ENCODE data around the gene DNAH6.
"Not testable (repeated sequence)": the region's sequence is repeated elsewhere in the genome, so short reads cannot be mapped to it uniquely, and the experiment has no call there.

Gene DNAH6

GRCh38 chr2:84498150-84498799, 18.0 kb upstream of the DNAH6 start:
- DNase-seq (ENCODE audit: insufficient read length, low spot score) (no peak), FAIRE-seq (no peak)

DNA sequence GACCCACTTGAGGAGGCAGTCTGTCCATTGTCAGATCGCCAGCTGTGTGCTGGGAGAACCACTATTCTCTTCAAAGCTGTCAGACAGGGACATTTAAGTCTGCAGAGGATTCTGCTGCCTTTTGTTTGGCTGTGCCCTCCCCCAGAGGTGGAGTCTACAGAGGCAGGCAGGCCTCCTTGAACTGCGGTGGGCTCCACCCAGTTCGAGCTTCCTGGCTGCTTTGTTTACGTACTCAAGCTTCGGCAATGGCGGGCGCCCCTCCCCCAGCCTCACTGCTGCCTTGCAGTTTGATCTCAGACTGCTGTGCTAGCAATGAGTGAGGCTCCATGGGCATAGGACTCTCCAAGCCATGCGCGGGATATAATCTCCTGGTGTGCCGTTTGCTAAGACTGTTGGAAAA, 5.3 kb upstream of the DNAH6 start:
- not testable (repeated sequence) for DNase-seq (ENCODE audit: insufficient read length, low spot score); FAIRE-seq

DNA sequence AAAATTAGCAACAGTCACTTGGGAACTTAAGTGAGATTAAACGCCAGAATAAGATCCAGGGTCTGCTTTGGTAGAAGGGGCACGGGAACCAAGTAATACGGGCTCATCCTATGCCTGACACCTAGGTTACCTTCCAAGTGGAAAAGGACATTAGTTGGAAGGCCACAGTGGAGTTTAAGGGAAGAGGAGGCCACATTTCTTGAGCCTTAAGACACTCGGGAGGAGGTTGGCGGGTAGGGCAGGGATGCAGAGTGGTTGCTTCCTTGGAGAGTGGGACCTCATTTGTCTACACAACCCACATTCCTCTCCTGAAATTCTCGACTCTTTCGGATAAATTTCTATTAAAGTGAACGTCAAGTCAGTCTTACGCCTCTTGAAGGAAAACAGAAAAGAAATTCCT, 510 bp upstream of the DNAH6 start:
- DNase-seq (ENCODE audit: insufficient read length, low spot score) (no peak), FAIRE-seq (no peak)

DNA sequence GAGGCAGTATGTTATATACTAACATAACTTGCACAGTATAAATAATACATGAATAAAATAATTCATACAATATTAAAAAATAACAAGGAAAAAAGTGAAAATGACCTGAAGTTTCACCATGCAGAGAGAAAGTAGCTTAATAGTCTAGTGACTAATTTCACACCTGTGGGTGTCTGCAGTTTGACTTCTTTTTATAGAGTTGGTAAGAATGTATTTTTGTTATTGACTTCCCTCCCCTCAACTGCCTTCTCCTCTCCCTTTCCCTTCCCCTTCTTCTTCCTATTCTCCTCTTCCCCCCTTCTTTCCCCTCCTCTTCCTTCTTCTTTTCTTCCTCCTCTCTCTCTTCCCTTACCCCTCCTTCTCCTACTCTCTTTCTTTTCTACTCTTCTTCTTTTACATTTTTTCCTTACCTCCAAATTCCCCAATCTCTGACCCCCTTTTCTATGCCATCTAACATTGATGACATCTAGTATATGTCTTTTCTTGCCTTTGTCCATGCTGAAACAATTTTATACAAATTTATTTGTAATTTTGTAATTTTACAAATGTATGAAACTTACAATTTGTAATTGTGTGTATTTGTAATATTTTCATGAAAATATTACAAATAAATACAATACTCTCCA, 3.1 kb downstream of the DNAH6 start:
- FAIRE-seq = no peak
- DNase-seq (ENCODE audit: insufficient read length, low spot score) = no peak

DNA sequence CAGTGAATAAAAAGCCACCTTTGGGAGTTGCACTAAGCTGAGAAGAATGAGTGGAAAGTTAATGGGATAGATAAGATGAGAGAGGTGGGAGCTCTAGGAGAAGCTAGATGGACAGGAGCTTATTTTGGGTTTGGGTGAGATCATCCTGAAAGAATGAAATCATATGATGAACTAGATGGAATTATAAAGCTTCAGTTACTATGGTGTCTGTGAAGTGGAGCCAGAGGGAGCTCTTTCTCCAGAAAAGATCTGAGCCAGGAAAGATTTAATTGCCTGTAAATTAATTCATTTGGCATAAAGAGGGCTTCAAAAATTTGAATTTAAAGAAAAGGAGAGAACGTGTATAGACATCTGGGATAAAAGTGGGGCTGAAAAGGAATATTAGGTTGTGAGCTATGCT, 10.3 kb downstream of the DNAH6 start:
- DNase-seq (ENCODE audit: insufficient read length, low spot score) (no peak), FAIRE-seq (no peak)

DNA sequence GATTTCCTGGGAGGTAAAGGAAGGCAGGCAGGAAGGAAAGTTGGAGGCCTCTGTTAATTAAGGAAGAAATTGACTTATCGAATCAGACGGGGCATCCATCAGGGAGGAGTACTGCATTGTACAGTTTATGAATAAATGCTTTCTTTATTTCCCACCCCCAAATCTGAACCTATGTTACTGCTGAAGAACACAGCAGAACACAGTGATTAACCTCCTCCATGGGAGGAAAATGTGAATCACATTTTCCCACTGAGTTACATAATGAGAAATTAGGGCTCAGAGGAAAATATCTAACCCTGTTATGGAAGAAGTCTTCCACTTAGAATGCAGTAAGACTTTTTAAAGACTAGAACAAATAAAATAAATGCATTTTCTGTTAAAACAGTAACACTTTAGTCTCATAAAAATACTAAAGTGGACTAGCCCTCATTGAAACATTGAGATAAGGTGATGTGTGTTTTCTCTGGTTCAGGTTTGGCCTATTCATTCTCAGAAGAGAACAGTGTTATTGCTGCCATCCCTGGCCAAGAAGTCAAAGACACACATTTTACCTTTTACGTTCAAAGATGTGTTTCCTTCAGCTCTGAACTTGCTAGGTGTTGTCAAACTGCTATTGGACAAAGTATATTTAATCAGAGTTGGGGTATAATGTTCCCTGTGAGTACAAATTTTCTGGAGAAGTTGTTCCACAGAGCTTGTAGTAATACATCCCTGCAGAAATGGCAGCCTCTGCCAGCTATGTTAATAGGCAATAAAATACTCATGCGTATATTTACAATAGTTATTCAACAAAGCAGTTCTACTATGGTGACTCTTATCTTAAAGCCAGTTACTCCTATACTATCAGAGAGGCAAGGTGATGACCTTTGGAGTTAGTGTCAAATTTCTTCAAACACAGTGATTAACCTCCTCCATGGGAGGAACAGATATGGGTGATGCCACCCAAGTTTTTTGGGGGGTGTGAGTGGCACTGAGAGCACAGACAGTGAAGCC, 11.1 kb downstream of the DNAH6 start:
- FAIRE-seq = no peak
- DNase-seq (ENCODE audit: insufficient read length, low spot score) = no peak

DNA sequence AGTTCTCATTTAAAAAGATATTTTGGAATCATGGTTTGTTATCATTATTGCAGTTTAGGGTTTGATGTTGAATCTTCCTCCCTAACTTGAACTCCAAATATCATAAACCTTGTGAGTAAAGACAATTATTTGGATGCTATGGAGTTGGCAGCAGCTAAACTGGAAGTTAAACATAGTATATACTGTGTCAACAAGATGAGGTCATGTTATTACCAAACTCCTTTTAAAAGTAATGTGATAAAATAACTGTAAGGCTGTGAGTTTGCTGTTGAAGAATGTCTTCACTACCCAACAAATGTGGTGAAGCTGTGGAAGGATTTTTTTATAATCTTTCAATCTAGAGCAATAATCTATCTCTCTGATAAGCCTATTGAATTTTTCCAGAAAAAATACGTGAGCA, 16.0 kb downstream of the DNAH6 start:
- no peak for FAIRE-seq
- DNase-seq (ENCODE audit: insufficient read length, low spot score) = no peak

GRCh38 chr2:84534225-84534624, 17.9 kb downstream of the DNAH6 start:
- FAIRE-seq = no peak

GRCh38 chr2:84537251-84537650, 21.0 kb downstream of the DNAH6 start:
- DNase-seq (ENCODE audit: insufficient read length, low spot score) (no peak), FAIRE-seq (no peak)

More at GRCh38 chr2:84534225-84534624, 17.9 kb downstream of the DNAH6 start:
- no peak for DNase-seq (ENCODE audit: insufficient read length, low spot score)

- DNase-seq (ENCODE audit: insufficient read length, low spot score) = no peak
- no peak for FAIRE-seq
These were observed 23.4 kb downstream of the DNAH6 start for GRCh38 chr2:84539729-84540128.

DNA sequence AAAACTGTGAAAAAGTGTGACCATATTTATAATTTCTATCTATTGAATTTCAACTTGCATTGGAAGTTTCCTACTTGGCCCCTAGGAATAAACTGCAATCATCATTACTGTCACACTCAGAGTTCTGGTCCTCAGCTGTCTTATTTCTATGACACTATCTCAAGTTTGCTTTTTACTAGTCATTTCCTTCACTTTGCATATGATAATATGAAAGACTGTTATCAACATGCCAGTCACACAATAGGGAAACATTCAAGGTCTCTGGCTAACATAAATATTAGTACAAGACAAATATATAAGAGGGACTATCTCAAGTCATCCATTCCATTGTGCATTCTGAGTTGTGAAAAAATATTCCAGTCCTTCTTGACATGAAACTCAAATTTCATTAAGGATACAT, 28.7 kb downstream of the DNAH6 start:
- no peak for FAIRE-seq

DNA sequence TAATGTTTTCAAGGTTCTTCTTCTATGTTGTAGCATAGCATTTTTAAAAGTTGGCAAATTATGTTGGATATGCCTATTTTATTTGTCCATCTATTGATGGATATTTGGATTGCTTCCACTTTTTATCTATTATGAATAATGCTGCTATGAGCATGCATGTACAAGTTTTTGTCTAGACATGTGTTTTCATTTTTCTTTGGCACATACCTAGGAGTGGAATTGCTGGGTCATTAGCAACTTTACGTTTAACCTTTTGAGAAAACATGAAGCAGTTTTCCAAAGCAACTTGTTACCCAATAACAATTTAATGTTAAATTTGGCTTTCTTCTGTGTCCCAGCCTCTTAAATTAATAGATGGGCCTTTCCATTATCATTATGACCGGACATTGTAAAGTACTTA, 30.3 kb downstream of the DNAH6 start:
- DNase-seq (ENCODE audit: insufficient read length, low spot score) = no peak
- no peak for FAIRE-seq

More for the DNA sequence above, 28.7 kb downstream of the DNAH6 start:
- no peak for DNase-seq (ENCODE audit: insufficient read length, low spot score)

- no peak for DNase-seq (ENCODE audit: insufficient read length, low spot score)
- no peak for FAIRE-seq
These were observed 32.0 kb downstream of the DNAH6 start for GRCh38 chr2:84548303-84548702.

GRCh38 chr2:84550916-84551315, 34.6 kb downstream of the DNAH6 start:
- FAIRE-seq (no peak), DNase-seq (ENCODE audit: insufficient read length, low spot score) (no peak)

- DNase-seq (ENCODE audit: insufficient read length, low spot score); FAIRE-seq: not testable (repeated sequence)
These were observed 35.2 kb downstream of the DNAH6 start for GRCh38 chr2:84551526-84551925.

DNA sequence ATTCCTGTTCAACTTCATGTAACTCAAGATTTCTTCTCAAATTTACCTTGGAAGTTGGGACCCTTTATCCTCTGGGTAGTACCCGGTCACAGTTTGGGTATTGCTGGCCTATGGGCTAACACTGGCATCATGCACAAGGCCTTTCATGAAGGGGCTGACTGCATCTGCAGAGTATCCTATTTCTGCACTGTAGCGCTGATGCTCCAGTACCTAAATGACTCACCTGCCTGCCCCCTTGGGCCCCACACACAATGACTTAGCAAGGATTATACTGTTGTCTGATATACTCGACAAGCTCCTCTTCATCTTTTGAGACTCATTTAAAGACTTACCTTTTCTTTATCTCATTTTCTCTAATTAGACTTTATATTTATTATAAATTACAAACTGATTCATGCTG, 39.9 kb downstream of the DNAH6 start:
- no peak for FAIRE-seq
- DNase-seq (ENCODE audit: insufficient read length, low spot score) = no peak

DNA sequence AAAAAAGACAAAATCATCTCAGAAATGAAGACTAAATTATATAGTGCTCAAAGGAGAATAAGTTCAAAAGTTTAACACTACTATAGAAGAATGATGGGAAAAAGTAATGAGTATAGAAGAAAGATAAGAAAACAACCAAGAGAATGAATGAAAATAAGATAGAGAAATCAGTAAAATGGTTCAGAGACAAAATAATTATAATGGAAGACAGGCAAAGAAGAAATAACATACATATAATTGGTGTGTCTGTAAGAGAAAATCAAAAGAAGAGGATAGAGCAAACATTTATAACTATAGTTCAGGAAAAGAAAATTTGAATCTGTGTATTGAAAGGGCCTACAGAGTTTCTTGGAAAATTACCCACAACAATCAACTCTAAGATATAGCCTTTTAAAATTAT, 43.5 kb downstream of the DNAH6 start:
- DNase-seq (ENCODE audit: insufficient read length, low spot score) (no peak), FAIRE-seq (no peak)

DNA sequence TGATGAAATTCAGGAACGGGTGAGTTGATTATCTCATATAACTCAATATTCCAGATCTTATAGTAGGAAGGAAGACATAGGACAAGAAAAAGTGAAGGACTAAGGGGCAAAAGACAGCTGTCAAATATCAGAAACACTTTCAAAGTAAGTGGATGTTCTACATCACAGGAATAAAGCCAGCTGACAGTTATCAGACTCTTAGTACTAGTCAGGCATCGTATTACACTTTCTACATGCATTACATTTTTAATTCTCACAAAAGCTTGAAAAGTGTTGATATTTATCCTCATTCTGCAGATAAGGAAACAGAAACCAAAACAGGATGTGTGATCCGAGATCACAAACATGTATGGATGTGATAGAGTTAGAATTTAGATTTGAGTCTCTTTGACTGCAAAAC, 63.4 kb downstream of the DNAH6 start:
- DNase-seq (ENCODE audit: insufficient read length, low spot score) = no peak

GRCh38 chr2:84603911-84604310, 87.6 kb downstream of the DNAH6 start:
- FAIRE-seq (no peak), DNase-seq (ENCODE audit: insufficient read length, low spot score) (no peak)

More for the DNA sequence above, 63.4 kb downstream of the DNAH6 start:
- FAIRE-seq = peak; percentile 57

- DNase-seq (ENCODE audit: insufficient read length, low spot score) = no peak
- FAIRE-seq = no peak
These were observed 96.8 kb downstream of the DNAH6 start for GRCh38 chr2:84613082-84613481.

DNA sequence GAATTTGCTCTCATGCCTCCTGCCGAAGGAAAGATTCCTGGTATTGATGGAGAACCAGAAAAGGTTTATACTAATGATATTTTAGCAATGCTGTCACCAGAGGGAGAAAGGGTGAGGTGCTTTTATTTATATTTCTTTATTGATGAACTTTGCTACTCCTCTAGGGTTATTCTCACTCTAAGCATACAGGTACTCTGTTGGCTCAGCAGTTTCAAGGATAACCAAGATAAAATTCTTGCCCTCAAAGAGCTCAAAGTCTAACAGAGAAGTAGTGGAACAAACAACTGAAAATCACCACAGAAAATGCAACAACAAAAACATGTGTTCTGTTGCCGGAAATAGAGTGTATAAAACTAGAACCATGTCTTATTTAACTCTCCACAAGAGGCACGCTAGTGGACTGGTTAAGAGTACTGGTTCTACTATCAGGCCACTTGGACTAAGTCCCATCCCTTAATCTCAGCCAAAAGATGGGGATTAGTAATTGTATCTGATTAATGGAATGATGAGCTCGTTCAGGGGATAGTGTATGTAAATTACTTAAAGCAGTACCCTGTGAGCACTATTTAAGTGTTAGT, 103.6 kb downstream of the DNAH6 start:
- DNase-seq (ENCODE audit: insufficient read length, low spot score) (no peak), FAIRE-seq (no peak)

All from HTR-8/SVneo (cell line).